Muscle of leg (tissue), 11 donors: Measurements from ENCODE around the gene ZKSCAN1. TPM values are rescaled to one million over a fixed set of nuclear protein-coding genes. Genes with fewer than 3 reads are reported as not detected.
A peak's percentile ranks its signal among the peaks of the same experiment; 100 is the strongest.

Source experiments
- DNase-seq: peaks from one replicate; pipeline ENCODE4 v3.0.0; 2013
- H3K27ac ChIP-seq: one replicate; pipeline ENCODE4 v1.5.1; 2013; ENCODE audit warnings: mild to moderate bottlenecking, low read length, control low read depth
- H3K27me3 ChIP-seq: one replicate; pipeline ENCODE4 v1.6.1; 2013; ENCODE audit warnings: low read length; ENCODE audit not compliant: control insufficient read depth, insufficient read depth
- H3K36me3 ChIP-seq: one replicate; pipeline ENCODE4 v1.6.1; 2013; ENCODE audit warnings: low read length; ENCODE audit not compliant: control insufficient read depth, insufficient read depth
- H3K4me1 ChIP-seq: one replicate; pipeline ENCODE4 v1.6.1; 2013; ENCODE audit warnings: low read length; ENCODE audit not compliant: control insufficient read depth, insufficient read depth
- H3K4me3 ChIP-seq: one replicate; pipeline ENCODE4 v1.5.1; 2013; ENCODE audit warnings: low read length, control low read depth
- H3K9me3 ChIP-seq: replicated peaks from 2 replicates; pipeline ENCODE4 v1.6.1; 2013; ENCODE audit warnings: low read depth, low read length; ENCODE audit not compliant: control insufficient read depth
- WGBS: methylation state at CpG from one replicate; pipeline ENCODE4 v1.1.5; 2013; ENCODE audit warnings: missing lambda C conversion rate; ENCODE audit not compliant: insufficient coverage; 5-methylcytosine and 5-hydroxymethylcytosine counted together
- polyA plus RNA-seq, 8 donors: library from polyadenylated mRNA; unstranded; fragments of 120-200 nt; gene quantifications; one replicate each; pipeline versions ENCODE4 v1.2.1 to v1.2.3, GENCODE V29; 2013; ENCODE audit warnings: inconsistent platforms in 1 of 8, low replicate concordance in 1 of 8; ENCODE audit not compliant: insufficient read length in 8 of 8, insufficient read depth in 1 of 8
- total RNA-seq: library from RNA; stranded (reverse); fragments of 120-200 nt; gene quantifications from one replicate; pipeline ENCODE4 v1.2.4, GENCODE V29; 2013

The ZKSCAN1 gene
- total and polyA plus RNA-seq, 9 donors = 20.6 to 48.2 (median 28.0) TPM

GRCh38 chr7:100071018-100071723 lies 55.8 kb downstream of the ZKSCAN1 start:
- no peak for DNase-seq
- no CpG with 5 or more reads among the region's 11 CpGs for WGBS
- peaks cover 75% of the 10 kb centered on the region for H3K36me3 ChIP-seq
- H3K4me1 ChIP-seq = no peaks in the 10 kb centered on the region
- peaks cover 50% of the 10 kb centered on the region for H3K9me3 ChIP-seq
- H3K4me3 ChIP-seq = no peak overlapping the region
- no peak overlapping the region for H3K27ac ChIP-seq
- H3K27me3 ChIP-seq = no peaks in the 10 kb centered on the region

- peaks cover 53% of the 10 kb centered on the region for H3K9me3 ChIP-seq
- no peak overlapping the region for H3K27ac ChIP-seq
- peaks cover 84% of the 10 kb centered on the region for H3K36me3 ChIP-seq
- 97% methylated on average over 10 of the region's 10 CpGs for WGBS
- no peak overlapping the region for H3K4me3 ChIP-seq
- H3K4me1 ChIP-seq = no peaks in the 10 kb centered on the region
- H3K27me3 ChIP-seq = no peaks in the 10 kb centered on the region
- DNase-seq = no peak
Measured at GRCh38 chr7:100072462-100072861, 57.1 kb downstream of the ZKSCAN1 start.

- DNase-seq = no peak
- H3K27ac ChIP-seq = no peak overlapping the region
- no peaks in the 10 kb centered on the region for H3K27me3 ChIP-seq
- H3K4me3 ChIP-seq = no peak overlapping the region
- 93% methylated on average over 3 of the region's 7 CpGs for WGBS
- peaks cover 6% of the 10 kb centered on the region for H3K4me1 ChIP-seq
- peaks cover 45% of the 10 kb centered on the region for H3K9me3 ChIP-seq
- H3K36me3 ChIP-seq = peaks cover 94% of the 10 kb centered on the region
Measured at GRCh38 chr7:100074841-100075240, 59.4 kb downstream of the ZKSCAN1 start.

- H3K4me1 ChIP-seq = peaks cover 12% of the 10 kb centered on the region
- no peak overlapping the region for H3K27ac ChIP-seq
- WGBS = 89% methylated on average over 3 of the region's 6 CpGs
- DNase-seq = no peak
- peaks cover 89% of the 10 kb centered on the region for H3K36me3 ChIP-seq
- peaks cover 39% of the 10 kb centered on the region for H3K9me3 ChIP-seq
- no peaks in the 10 kb centered on the region for H3K27me3 ChIP-seq
- H3K4me3 ChIP-seq = no peak overlapping the region
Measured at GRCh38 chr7:100075418-100075817, 60.0 kb downstream of the ZKSCAN1 start.

- no peaks in the 10 kb centered on the region for H3K27me3 ChIP-seq
- peaks cover 19% of the 10 kb centered on the region for H3K4me1 ChIP-seq
- H3K9me3 ChIP-seq = peaks cover 22% of the 10 kb centered on the region
- WGBS = no CpG with 5 or more reads among the region's 4 CpGs
- no peak for DNase-seq
- H3K27ac ChIP-seq = no peak overlapping the region
- no peak overlapping the region for H3K4me3 ChIP-seq
- H3K36me3 ChIP-seq = peaks cover 71% of the 10 kb centered on the region
Measured at GRCh38 chr7:100077205-100077604, 61.8 kb downstream of the ZKSCAN1 start.

- no peak overlapping the region for H3K27ac ChIP-seq
- 81% methylated on average over 6 of the region's 7 CpGs for WGBS
- H3K4me3 ChIP-seq = no peak overlapping the region
- no peak for DNase-seq
- H3K9me3 ChIP-seq = peaks cover 6% of the 10 kb centered on the region
- peaks cover 8% of the 10 kb centered on the region for H3K27me3 ChIP-seq
- peaks cover 52% of the 10 kb centered on the region for H3K36me3 ChIP-seq
- peaks cover 26% of the 10 kb centered on the region for H3K4me1 ChIP-seq
Measured at GRCh38 chr7:100079024-100079560, 63.7 kb downstream of the ZKSCAN1 start.

- Histone ChIP-seq H3K4me3 (peak overlapping the region; percentile 94), H3K36me3 (peaks cover 33% of the 10 kb centered on the region), H3K27me3 (peaks cover 10% of the 10 kb centered on the region), H3K9me3 (peaks cover 3% of the 10 kb centered on the region), H3K4me1 (peaks cover 26% of the 10 kb centered on the region), H3K27ac (peak overlapping the region; percentile 88)
- under 1% methylated on average over 23 of the region's 34 CpGs for WGBS
- DNase-seq = no peak
Measured at GRCh38 chr7:100080907-100081534, 65.6 kb downstream of the ZKSCAN1 start.

- peak; percentile 100 for DNase-seq
- Histone ChIP-seq H3K4me3 (peak within 1 kb of the TSS; percentile 94), H3K36me3 (peaks cover 27% of the 10 kb centered on the region), H3K9me3 (peaks cover 3% of the 10 kb centered on the region), H3K4me1 (peaks cover 26% of the 10 kb centered on the region), H3K27ac (peak within 1 kb of the TSS; percentile 88), H3K27me3 (peaks cover 10% of the 10 kb centered on the region)
- WGBS = under 1% methylated on average over 47 of the region's 55 CpGs
Measured at GRCh38 chr7:100081535-100082102, 66.2 kb downstream of the ZKSCAN1 start, which contains the start of gene ZNF3. Gene ZNF3 (minus strand): TSS chr7:100081723. CDS start chr7:100077357, 4,366 bp downstream.

- Histone ChIP-seq H3K4me3 (no peak overlapping the region), H3K27ac (peak overlapping the region; percentile 78), H3K27me3 (peaks cover 10% of the 10 kb centered on the region), H3K9me3 (no peaks in the 10 kb centered on the region), H3K4me1 (peaks cover 27% of the 10 kb centered on the region), H3K36me3 (peaks cover 16% of the 10 kb centered on the region)
- DNase-seq = no peak
- no CpG with 5 or more reads among the region's 4 CpGs for WGBS
Measured at GRCh38 chr7:100082978-100083377, 67.6 kb downstream of the ZKSCAN1 start.

GRCh38 chr7:100085515-100085914 lies 70.1 kb downstream of the ZKSCAN1 start:
- Histone ChIP-seq H3K27me3 (peaks cover 10% of the 10 kb centered on the region), H3K4me3 (no peak overlapping the region), H3K9me3 (no peaks in the 10 kb centered on the region), H3K36me3 (peaks cover 4% of the 10 kb centered on the region), H3K4me1 (peaks cover 29% of the 10 kb centered on the region), H3K27ac (no peak overlapping the region)
- WGBS = 53% methylated on average over 2 of the region's 3 CpGs
- no peak for DNase-seq
